Natural killer cell treated with Interleukin-12 subunit alpha and Interleukin-12 subunit beta and Interleukin-15 and Interleukin-18, amount 100 ng/mL, for 72 hours (primary cell): ENCODE results near the gene GRIK2. TPM values are rescaled to one million over a fixed set of nuclear protein-coding genes. Genes with fewer than 3 reads are reported as not detected.
"Not testable (repeated sequence)": the region's sequence is repeated elsewhere in the genome, so short reads cannot be mapped to it uniquely, and the experiment has no call there.

Experiments
- ATAC-seq, 2 donors: fragments of 150-1000 bp; cut with Tn5 transposase in 1 of 2; sonication (Bioruptor Pico), chemical (Tn5 transposase) in 1 of 2; 2 replicates each; pipeline ENCODE4 v1.10.0; 2021
- DNase-seq: peaks from one replicate; pipeline ENCODE4 v3.0.0; 2022; ENCODE audit warnings: low spot score
- H3K27ac Mint-ChIP-seq, 2 donors: 1 replicate in 1 of 2; 2 replicates in 1 of 2; pipeline ENCODE4 v1.8.0; 2022; ENCODE audit warnings: mixed read lengths in 2 of 2, mild to moderate bottlenecking in 1 of 2, moderate library complexity in 1 of 2
- H3K27me3 Mint-ChIP-seq, 2 donors: 1 replicate in 1 of 2; 2 replicates in 1 of 2; pipeline ENCODE4 v1.8.0; 2022; ENCODE audit warnings: mixed read lengths in 2 of 2
- H3K36me3 Mint-ChIP-seq: one replicate; pipeline ENCODE4 v1.8.0; 2022; ENCODE audit warnings: mixed read lengths
- H3K4me1 Mint-ChIP-seq, 2 donors: 1 replicate in 1 of 2; 2 replicates in 1 of 2; pipeline ENCODE4 v1.8.0; 2022; ENCODE audit warnings: low read depth in 2 of 2, mixed read lengths in 2 of 2, mild to moderate bottlenecking in 1 of 2
- H3K4me3 Mint-ChIP-seq: one replicate; pipeline ENCODE4 v1.8.0; 2022; ENCODE audit warnings: mixed read lengths
- H3K9me3 Mint-ChIP-seq: 2 replicates; pipeline ENCODE4 v1.8.0; 2022; ENCODE audit warnings: mixed read lengths
- total RNA-seq, 2 donors: library from RNA; stranded (reverse); gene quantifications; one replicate each; pipeline ENCODE4 v1.2.3, GENCODE V29; 2022

The GRIK2 gene
- total RNA-seq, 2 donors from 2014 or later: not detected

- Mint-ChIP-seq H3K36me3 (no peaks in the 10 kb centered on the region), H3K27me3 (no peaks in the 10 kb centered on the region), H3K27ac (no peak overlapping the region), H3K4me1 (no peaks in the 10 kb centered on the region), H3K9me3 (peaks cover 10% of the 10 kb centered on the region), H3K4me3 (no peak overlapping the region)
- DNase-seq (no peak), ATAC-seq (no peak)
These were observed 213.7 kb downstream of the GRIK2 start for GRCh38 chr6:101607111-101607690.

- Mint-ChIP-seq H3K4me3 (no peak overlapping the region), H3K27ac (no peak overlapping the region), H3K9me3 (peaks cover 11% of the 10 kb centered on the region), H3K36me3 (no peaks in the 10 kb centered on the region), H3K27me3 (no peaks in the 10 kb centered on the region), H3K4me1 (no peaks in the 10 kb centered on the region)
- DNase-seq (no peak), ATAC-seq (no peak)
These were observed 215.2 kb downstream of the GRIK2 start for GRCh38 chr6:101608703-101609102.

GRCh38 chr6:101613556-101613955 is 220.0 kb downstream of the GRIK2 start:
- H3K4me1 Mint-ChIP-seq: no peaks in the 10 kb centered on the region
- DNase-seq (no peak), ATAC-seq (no peak)
- H3K4me3 Mint-ChIP-seq: no peak overlapping the region
- H3K9me3 Mint-ChIP-seq: peaks cover 9% of the 10 kb centered on the region
- H3K27ac Mint-ChIP-seq: no peak overlapping the region
- H3K36me3 Mint-ChIP-seq: no peaks in the 10 kb centered on the region
- H3K27me3 Mint-ChIP-seq: no peaks in the 10 kb centered on the region

DNA sequence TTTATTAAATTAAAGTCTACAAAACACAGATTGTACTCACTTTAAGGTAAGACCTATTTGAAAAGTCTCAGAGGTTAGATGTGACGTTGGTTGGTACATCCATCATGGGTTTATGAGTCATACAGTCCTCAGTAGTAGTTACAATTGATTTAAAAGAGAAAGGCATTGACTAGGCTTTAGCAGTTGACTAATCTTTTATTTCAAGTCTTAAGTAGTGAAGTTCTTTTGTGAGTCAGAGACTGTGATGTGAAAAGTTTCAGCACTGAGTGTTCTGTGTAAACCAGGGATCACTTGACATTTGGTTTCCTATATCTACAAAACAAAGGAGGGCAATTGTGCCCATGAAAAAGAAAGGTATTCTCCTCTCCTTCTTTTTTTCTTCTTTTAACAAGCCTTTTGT is 221.3 kb downstream of the GRIK2 start:
- H3K27ac Mint-ChIP-seq: no peak overlapping the region
- H3K36me3 Mint-ChIP-seq: no peaks in the 10 kb centered on the region
- H3K27me3 Mint-ChIP-seq: no peaks in the 10 kb centered on the region
- no peak for ATAC-seq
- no peak for DNase-seq
- H3K4me3 Mint-ChIP-seq: no peak overlapping the region
- H3K4me1 Mint-ChIP-seq: no peaks in the 10 kb centered on the region
- H3K9me3 Mint-ChIP-seq: peaks cover 9% of the 10 kb centered on the region

- H3K27ac Mint-ChIP-seq: no peak overlapping the region
- no peak for ATAC-seq
- no peaks in the 10 kb centered on the region for H3K36me3 Mint-ChIP-seq
- H3K27me3 Mint-ChIP-seq: no peaks in the 10 kb centered on the region
- peaks cover 6% of the 10 kb centered on the region for H3K9me3 Mint-ChIP-seq
- no peak for DNase-seq
- H3K4me1 Mint-ChIP-seq: no peaks in the 10 kb centered on the region
- H3K4me3 Mint-ChIP-seq: no peak overlapping the region
These were observed 232.8 kb downstream of the GRIK2 start for GRCh38 chr6:101626269-101626668.

GRCh38 chr6:101630941-101631340 is 237.4 kb downstream of the GRIK2 start:
- DNase-seq (no peak), ATAC-seq (no peak)
- H3K27me3 Mint-ChIP-seq: no peaks in the 10 kb centered on the region
- peaks cover 5% of the 10 kb centered on the region for H3K36me3 Mint-ChIP-seq
- no peak overlapping the region for H3K27ac Mint-ChIP-seq
- no peaks in the 10 kb centered on the region for H3K4me1 Mint-ChIP-seq
- no peak overlapping the region for H3K4me3 Mint-ChIP-seq
- peaks cover 20% of the 10 kb centered on the region for H3K9me3 Mint-ChIP-seq

- no peak for DNase-seq
- Mint-ChIP-seq H3K4me1 (no peaks in the 10 kb centered on the region), H3K4me3 (no peak overlapping the region), H3K27ac (no peak overlapping the region), H3K27me3 (no peaks in the 10 kb centered on the region), H3K9me3 (peaks cover 30% of the 10 kb centered on the region), H3K36me3 (peaks cover 5% of the 10 kb centered on the region)
- no peak for ATAC-seq
These were observed 239.6 kb downstream of the GRIK2 start for GRCh38 chr6:101633081-101633480.

GRCh38 chr6:101638865-101639264 is 245.4 kb downstream of the GRIK2 start:
- H3K27me3 Mint-ChIP-seq, H3K4me1 Mint-ChIP-seq: not testable (repeated sequence)

GRCh38 chr6:101640131-101640530 is 246.6 kb downstream of the GRIK2 start:
- no peak for ATAC-seq
- Mint-ChIP-seq H3K36me3 (no peaks in the 10 kb centered on the region), H3K4me3 (no peak overlapping the region), H3K27ac (no peak overlapping the region), H3K9me3 (peaks cover 20% of the 10 kb centered on the region), H3K4me1 (no peaks in the 10 kb centered on the region), H3K27me3 (no peaks in the 10 kb centered on the region)
- DNase-seq: no peak

More at GRCh38 chr6:101638865-101639264, 245.4 kb downstream of the GRIK2 start:
- peaks cover 19% of the 10 kb centered on the region for H3K9me3 Mint-ChIP-seq
- H3K27ac Mint-ChIP-seq, ATAC-seq, H3K4me3 Mint-ChIP-seq, DNase-seq, H3K36me3 Mint-ChIP-seq: not testable (repeated sequence)

DNA sequence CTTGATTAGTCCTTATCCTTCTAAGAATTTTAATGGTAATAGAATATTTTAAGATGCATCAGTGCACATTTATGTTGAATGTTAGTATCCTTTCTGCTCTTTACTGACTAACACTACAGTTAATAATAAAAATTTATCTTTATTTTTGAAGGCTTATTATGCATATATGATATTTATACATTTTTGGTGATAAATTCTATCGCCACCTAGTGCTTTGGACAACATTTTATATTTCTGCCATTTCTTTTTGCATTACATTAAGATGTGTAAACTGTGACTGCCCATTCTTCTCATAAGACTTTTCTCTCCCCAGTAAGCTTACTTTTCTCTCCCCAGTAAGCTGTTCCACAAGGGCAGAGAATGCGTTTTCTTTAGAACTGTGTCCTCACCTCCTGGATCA is 252.3 kb downstream of the GRIK2 start:
- ATAC-seq: no peak
- no peak overlapping the region for H3K27ac Mint-ChIP-seq
- peaks cover 7% of the 10 kb centered on the region for H3K9me3 Mint-ChIP-seq
- H3K4me3 Mint-ChIP-seq: no peak overlapping the region
- no peaks in the 10 kb centered on the region for H3K27me3 Mint-ChIP-seq
- no peak for DNase-seq
- no peaks in the 10 kb centered on the region for H3K36me3 Mint-ChIP-seq
- H3K4me1 Mint-ChIP-seq: no peaks in the 10 kb centered on the region

- Mint-ChIP-seq H3K9me3 (peaks cover 27% of the 10 kb centered on the region), H3K36me3 (no peaks in the 10 kb centered on the region), H3K27me3 (no peaks in the 10 kb centered on the region), H3K27ac (no peak overlapping the region), H3K4me3 (no peak overlapping the region), H3K4me1 (no peaks in the 10 kb centered on the region)
- DNase-seq (no peak), ATAC-seq (no peak)
These were observed 257.0 kb downstream of the GRIK2 start for GRCh38 chr6:101650402-101651100.

DNA sequence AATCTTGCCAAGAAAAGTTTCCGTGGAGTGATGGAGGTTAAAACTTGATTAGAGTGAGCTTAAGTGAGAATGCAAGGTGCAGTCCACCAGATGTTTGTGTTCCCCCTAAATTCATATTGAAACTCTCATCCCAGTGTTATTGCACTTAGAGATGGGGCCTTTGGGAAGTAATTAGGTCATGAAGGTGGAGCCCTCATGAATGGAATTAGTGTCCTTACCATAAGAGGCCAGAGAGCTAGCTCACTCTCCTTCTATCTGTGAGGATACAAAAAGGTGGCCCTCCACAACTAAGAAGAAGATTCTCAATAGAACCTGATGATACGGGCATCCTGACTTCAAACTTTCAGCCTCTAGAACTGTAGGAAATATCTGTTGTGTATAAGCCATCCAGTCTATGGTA is 258.6 kb downstream of the GRIK2 start:
- Mint-ChIP-seq H3K4me1 (no peaks in the 10 kb centered on the region), H3K4me3 (no peak overlapping the region), H3K36me3 (no peaks in the 10 kb centered on the region), H3K9me3 (peaks cover 27% of the 10 kb centered on the region), H3K27me3 (no peaks in the 10 kb centered on the region), H3K27ac (no peak overlapping the region)
- ATAC-seq (no peak), DNase-seq (no peak)

- peaks cover 3% of the 10 kb centered on the region for H3K36me3 Mint-ChIP-seq
- no peaks in the 10 kb centered on the region for H3K4me1 Mint-ChIP-seq
- no peaks in the 10 kb centered on the region for H3K27me3 Mint-ChIP-seq
- H3K4me3 Mint-ChIP-seq: no peak overlapping the region
- no peak overlapping the region for H3K27ac Mint-ChIP-seq
- DNase-seq: no peak
- ATAC-seq: no peak
- peaks cover 31% of the 10 kb centered on the region for H3K9me3 Mint-ChIP-seq
These were observed 261.6 kb downstream of the GRIK2 start for GRCh38 chr6:101655109-101655508.

- Mint-ChIP-seq H3K36me3 (peaks cover 15% of the 10 kb centered on the region), H3K4me1 (no peaks in the 10 kb centered on the region), H3K27me3 (no peaks in the 10 kb centered on the region), H3K9me3 (peaks cover 32% of the 10 kb centered on the region), H3K4me3 (no peak overlapping the region), H3K27ac (no peak overlapping the region)
- no peak for ATAC-seq
- DNase-seq: no peak
These were observed 268.8 kb downstream of the GRIK2 start for GRCh38 chr6:101662111-101662897.
